Measurements from ENCODE around the gene LEF1. TPM values are rescaled to one million over a fixed set of nuclear protein-coding genes. Genes with fewer than 3 reads are reported as not detected.

LEF1 gene
- total RNA-seq, 2 experiments from 2014 or later = 46.5 to 48.5 TPM

DNA sequence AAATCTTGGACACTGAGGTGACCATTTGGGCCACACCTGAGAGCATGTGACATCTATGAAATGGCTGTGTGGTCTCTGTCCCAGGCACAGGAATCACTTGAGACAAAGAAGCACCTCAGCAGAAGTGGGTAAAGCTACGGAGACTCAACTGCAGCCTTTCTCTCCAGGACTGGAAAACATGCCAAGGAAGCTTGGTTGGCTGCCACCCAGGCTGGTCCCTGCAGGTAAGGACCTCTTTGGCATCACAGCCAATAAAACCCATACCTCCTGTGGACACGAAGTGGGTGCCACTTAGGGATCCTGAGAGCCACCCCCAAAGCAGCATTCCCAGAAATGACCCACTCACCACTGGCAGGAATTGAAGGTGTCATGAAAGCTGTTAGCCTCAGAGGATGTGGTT lies 74.6 kb downstream of the LEF1 start:
- ChIA-PET CTCF (interaction anchor here (1.0 to 1.4 kb wide), 2 partner anchors 9 to 74 kb away, joined by 3 to 4 read pairs; no protein-coding TSS in a partner anchor), POLR2A (no interaction called here)

DNA sequence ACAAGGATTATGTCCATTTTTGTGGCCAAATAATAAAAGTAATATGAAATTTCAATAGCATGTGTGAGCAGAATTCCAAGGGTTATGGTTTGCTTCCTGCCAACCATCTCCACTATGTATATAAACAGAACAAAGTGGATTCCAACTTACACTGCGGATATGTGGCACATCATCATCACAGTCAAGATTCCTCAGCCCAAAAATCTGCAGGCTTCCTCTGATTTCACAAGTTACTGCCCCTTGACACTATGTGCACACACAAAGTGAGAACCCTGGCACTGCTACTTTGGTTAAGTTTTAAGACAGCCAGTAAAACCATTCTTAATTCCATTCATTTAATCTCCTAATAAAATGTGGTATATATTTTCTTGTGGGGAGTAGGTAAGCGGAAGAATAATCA lies 76.4 kb downstream of the LEF1 start:
- POLR2A ChIA-PET = no interaction called here
- CTCF ChIA-PET = interaction anchor here (0.6 kb wide), 1 partner anchor 31 kb away, joined by 3 read pairs; no protein-coding TSS in a partner anchor

DNA sequence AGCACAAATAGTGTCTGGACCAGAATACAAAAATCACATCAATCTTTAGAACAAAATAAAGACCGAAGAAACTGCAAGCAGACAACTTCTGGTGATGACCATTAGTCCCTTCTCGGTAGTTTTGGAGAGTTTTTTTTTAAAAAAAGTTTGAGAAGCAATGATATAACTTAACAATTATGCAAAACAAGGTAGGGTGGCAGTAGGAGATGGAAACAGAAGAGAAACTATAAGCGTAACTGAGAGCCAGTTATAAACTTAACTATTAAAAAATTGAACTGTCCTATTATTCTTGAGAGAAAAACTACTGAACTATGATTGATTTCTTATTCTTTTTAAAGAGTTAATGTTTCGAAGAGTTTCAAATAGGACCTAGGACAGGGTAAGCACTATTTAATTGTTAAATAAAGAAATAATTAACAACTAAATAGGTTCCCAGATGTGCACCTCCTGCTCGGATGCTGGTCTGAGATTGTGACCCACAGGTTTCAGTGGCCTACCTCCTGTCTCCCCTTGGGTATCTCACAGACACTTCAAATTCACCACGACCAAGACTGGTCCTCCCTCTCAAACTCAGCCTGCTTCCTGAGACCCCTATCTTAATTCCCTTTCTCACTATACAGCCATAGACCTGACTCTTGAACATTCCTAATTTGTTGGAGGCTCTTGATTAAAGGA lies 81.3 kb downstream of the LEF1 start:
- CTCF ChIA-PET = interaction anchor here (0.6 kb wide), 1 partner anchor 168 kb away, joined by 3 read pairs; no protein-coding TSS in a partner anchor

DNA sequence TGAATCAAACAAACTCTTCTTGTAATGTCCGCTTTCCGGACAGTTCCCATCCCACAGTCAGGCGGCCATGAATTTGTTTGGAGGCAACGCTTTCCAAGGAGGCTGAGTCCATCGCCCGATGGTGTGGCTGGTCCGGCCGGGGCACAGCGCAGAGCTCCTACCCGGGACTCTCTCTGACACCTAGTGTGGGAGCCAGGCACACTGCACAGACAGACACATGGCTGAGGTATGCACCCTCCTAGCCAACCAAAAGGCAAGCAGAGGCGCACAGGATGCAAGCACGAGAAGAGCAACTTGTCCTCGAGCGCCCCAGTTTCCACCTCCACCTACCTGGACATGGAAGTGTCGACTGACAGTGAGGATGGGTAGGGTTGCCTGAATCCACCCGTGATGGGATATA lies 87.5 kb downstream of the LEF1 start:
- CTCF ChIA-PET = no interaction called here
- POLR2A ChIA-PET = no interaction called here

More for the DNA sequence above, 81.3 kb downstream of the LEF1 start:
- POLR2A ChIA-PET = no interaction called here

DNA sequence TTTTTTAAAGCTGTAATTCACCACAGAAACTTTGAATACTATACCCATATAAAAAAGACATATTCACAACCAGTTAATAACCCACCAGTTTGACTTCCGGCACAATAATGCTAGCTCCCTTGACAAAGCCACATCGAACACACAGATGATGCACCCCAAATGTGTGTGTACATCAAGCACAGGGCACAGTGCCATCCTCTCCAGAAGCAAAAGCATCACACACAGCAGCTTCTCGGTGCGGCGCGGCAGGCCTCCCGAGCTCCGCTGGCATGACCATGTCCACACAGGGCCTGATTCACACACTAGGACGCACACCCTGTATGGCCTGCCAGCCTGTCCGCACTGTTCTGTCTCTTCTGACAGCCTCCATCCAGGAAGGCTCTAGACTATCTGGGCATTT lies 88.0 kb downstream of the LEF1 start:
- POLR2A ChIA-PET = no interaction called here

DNA sequence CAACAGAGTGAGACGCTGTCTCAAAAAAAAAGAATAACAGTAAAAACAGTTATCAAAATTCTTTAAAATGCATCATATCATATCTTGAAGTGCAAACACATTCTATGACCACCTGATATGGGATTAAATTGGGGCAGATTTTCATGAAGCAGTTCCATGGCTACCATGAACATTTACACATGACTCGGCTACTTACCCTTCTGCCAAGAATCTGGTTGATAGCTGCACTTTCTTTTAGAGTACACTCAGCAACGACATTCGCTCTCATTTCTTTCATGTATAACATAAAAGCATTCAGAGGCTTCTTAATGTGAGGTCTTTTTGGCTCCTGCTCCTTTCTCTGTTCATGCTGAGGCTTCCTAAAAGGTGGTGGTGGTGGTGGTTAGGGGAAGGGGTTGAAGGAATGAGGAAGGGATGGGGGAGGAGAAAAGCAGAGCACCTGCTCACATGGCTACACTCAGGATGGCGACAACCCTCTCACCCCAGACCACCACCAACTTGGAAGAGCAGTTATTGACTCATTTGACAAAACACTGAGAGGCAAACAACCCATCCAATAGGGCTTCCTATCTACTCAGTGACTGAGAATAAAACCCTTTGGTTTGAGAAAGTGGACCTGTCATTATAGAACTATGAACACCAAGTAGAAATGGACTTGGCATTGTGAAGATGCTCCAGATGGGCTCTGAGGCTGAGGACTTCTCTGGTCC lies 90.6 kb downstream of the LEF1 start:
- ChIA-PET POLR2A (no interaction called here), CTCF (interaction anchor here (1.0 kb wide), 1 partner anchor 80 kb away, joined by 3 read pairs; no protein-coding TSS in a partner anchor)

More for the DNA sequence above, 88.0 kb downstream of the LEF1 start:
- CTCF ChIA-PET = no interaction called here

DNA sequence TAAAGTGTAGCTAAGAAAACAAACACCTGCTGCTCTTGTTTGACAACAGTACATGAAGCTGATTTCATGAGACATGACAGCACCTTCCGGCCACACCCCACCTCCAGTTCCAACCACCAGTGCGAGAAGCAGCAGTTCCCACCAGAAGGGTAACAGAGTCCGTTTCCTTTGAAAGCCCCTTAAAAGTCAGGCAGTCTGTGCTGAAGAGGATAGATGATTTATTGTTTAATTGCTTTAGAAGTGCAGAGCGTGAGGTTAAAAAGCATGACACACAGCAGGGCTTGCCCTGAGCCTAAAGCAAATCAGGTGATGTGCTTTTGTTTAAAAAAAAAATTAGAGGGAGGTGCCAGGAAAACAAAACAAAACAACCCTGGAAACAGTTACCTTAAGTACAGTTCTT lies 96.4 kb downstream of the LEF1 start:
- ChIA-PET POLR2A (no interaction called here), CTCF (interaction anchor here (0.6 kb wide), 1 partner anchor 54 kb away, joined by 4 read pairs; no protein-coding TSS in a partner anchor)

DNA sequence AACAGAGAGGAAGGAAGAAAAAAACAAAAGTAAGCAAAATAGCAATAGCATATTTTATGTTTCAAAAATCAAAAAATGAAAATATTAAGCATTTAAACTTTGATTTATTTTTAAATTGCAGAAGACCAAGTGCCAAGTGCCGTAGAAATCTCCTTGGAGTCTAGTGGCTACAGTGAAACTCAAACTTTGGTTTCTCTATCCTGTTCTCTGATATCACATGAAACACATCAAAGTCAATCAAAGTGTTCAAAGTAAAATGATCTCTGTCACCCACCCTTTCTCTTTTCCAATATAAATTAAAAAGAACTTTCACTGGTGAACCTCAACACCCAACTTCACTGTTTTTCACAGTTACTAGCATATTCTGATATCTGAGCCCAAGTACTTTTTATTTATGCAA lies 98.0 kb downstream of the LEF1 start:
- POLR2A ChIA-PET = no interaction called here
- CTCF ChIA-PET = no interaction called here

DNA sequence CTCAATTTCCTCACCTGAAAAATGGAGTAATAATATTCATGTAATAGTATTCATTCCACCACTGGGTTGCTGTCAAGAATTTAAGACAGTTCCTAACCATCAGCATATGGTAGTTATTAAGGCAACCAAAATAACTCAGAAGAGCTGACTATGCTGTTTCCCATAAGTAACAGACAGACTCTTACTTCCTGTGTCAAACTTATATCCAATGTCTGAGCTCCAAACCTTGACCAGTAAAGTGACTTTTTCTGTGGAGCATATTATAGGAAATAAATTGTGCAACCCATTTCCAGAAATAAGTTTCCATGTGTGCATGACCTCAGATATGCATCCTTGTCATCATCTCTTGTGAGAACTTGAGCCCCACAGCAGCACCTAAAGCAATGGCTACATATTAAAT lies 100.3 kb downstream of the LEF1 start:
- POLR2A ChIA-PET = no interaction called here
- CTCF ChIA-PET = no interaction called here

DNA sequence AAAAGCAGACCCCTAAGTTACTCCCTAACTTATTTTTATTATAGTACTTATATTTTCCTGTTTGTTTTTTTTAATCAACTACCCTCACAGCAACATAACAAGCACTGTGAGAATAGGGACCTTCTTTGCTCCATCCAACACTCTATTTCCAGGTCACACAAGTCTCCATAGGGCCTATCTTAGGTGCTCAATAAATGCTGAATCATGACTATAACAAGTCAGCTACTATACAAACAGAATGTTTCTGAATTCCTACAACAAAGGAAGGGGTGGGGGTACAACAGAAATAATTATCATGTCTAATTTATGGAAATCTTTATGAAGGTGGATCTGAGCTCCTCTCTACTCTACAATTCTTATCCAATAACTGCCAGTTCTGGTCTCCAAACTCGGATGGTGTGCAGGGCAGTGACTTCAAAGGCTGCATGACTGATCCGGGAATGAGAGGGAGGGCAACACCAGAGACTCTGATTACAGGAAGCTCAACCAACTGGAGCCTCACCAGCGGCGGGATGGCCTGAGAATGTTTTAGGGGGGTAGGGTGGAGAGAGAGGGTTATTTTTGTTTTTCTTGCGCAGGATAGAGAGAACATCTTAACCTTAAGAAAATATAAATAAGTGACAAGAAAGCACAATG lies 107.9 kb downstream of the LEF1 start:
- CTCF ChIA-PET = interaction anchor here (0.5 to 1.2 kb wide), 2 partner anchors 32 to 277 kb away, joined by 3 read pairs; no protein-coding TSS in a partner anchor
- POLR2A ChIA-PET = interaction anchor here (0.7 kb wide), 1 partner anchor 47 kb away, joined by 4 read pairs; no protein-coding TSS in a partner anchor

DNA sequence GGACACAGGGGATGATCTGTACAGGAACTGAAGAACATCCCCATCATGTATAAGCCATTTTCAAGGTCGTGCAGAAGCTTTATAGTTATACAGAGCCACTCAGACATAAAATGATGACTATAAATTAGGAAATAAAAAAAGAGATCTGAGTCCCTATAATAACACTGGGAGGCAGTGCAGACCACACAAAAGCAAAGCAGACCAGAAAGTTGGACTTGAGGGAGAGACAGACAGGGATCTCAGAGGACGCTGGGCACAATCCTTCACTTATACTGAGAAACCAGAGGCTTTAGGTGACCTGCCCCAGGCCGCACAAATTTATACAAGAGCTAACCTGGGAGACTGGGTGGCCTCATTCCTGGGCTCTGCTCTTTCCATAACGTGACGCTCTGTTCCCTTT lies 108.6 kb downstream of the LEF1 start:
- POLR2A ChIA-PET = no interaction called here

DNA sequence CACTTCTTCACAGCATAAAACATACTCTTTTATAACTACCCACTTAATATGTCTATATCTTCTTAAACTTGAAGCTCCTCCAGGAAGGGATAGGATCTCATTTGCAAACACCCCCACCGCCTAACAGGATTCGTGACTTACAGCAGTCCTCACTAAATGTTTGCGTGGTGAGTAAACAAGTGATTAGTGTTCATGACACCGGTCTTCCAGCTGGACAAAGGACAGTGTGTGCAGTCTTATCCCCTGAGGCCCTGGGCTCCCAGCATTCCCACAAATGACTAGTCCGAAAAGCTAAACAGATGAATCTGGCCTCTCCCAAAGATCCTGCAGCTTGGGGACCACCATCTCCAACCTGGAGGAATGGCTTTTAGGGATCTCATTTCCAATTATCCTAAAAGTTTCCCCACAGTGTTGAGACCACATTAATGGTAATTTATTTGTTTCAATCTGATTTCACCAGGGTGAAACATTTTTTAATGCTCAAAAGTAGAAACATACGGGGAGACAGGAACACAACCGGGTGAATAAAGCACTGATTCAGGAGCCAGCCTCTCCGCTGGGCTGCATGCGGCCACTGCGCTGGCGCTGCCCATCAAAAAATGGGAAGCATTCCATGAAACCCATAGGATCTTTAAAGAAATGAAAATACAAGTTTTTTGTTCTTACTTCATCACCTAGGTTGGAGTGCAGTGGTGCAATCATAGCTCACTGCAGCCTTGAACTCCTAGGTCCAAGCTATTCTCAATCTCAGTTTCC lies 109.9 kb downstream of the LEF1 start:
- ChIA-PET CTCF (interaction anchor here (1.0 kb wide), 1 partner anchor 29 kb away, joined by 3 read pairs; no protein-coding TSS in a partner anchor), POLR2A (no interaction called here)

More for the DNA sequence above, 108.6 kb downstream of the LEF1 start:
- CTCF ChIA-PET = interaction anchor here (1.2 kb wide), 1 partner anchor 277 kb away, joined by 3 read pairs; no protein-coding TSS in a partner anchor

DNA sequence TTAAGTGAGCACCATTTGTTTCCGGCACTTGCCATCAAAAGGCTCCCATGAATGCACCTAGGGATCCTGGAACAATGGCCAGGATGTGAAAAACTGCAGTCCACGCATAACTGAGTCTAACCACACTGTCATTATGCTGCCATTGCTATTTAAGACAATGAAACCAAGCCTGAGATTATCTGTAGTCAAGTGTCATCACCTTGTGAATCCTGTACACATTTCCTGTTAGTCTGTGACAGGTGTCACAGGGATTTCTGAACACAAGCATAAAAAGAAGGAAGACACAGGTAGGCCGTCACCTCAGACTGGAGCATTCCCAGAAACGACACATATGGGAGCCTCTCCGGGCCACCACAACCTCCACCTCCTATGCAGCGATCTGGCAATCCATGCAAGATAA lies 112.3 kb downstream of the LEF1 start:
- ChIA-PET POLR2A (interaction anchor here (1.0 kb wide), 1 partner anchor 52 kb away, joined by 9 read pairs; no protein-coding TSS in a partner anchor), CTCF (no interaction called here)

DNA sequence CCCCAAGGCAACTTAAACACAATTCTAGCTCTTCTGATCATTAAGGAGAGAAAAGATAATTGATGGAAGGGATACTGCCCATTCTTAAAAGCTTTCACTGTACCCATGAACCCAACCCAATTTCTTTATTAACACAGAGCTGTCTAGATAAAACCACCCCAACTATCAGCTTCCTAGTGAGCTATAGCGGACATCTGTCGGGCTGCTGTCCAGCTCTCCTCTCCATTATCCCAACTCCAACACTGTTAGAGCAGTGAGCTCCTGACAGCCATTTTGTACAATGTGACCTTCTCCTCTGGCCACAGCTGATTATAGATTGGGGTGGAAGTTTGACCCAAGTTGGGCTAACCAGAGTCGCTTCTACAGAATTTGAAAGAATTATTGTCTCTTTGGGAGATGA lies 112.9 kb downstream of the LEF1 start:
- POLR2A ChIA-PET = interaction anchor here (1.0 kb wide), 1 partner anchor 53 kb away, joined by 9 read pairs; no protein-coding TSS in a partner anchor
- CTCF ChIA-PET = interaction anchor here (1.0 kb wide), 1 partner anchor 63 kb away, joined by 3 read pairs; no protein-coding TSS in a partner anchor

DNA sequence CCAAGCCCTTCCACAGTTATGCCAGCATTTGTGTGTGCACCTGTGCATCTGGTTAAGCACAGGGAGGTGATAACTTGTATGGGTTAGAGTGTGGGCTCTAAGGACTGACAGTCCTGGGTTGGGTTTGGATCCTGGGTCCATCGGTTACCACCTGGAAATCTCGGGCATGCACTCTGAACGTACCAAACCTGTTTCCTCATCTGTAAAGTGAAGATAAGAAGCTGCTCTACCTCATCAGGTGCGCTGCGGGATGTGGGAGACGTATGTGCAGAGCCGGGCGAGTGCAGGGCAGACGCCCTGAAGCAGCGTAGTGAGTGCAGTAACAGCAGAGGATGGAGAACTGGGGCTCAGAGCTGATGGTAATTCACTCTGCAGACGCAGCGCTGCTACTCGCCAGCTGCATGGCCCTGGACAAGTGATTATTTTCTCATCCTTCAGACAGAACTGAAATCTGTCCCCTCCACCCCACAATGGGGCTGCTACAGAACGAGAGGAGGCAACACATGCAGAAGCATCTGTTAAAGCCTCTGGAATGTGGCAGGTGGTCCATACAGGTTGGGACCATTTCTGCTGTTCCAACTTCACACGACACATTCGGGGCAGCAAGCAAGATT lies 114.6 kb downstream of the LEF1 start:
- ChIA-PET CTCF (no interaction called here), POLR2A (no interaction called here)

DNA sequence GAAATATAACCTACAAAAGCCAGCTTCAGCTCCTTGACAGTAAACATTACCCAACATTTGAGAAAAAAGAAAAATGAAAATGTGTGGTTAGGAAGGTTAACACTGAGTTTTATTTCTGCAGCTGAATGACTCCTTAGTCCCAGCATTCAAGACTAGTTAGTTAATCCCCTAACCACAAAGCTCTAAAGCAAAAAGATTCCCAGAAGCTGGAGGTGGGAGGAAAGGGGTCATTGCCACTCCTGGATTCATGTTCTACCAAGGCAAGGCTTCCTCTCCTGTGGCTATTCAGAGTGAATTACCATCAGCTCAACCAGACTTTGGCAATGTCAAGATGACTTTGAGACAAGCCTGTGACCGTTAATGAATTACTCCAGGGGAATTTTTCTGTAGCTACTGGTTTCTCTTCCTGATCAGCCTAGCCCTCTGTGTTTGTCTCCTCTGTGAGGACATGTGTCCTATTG lies 115.5 kb downstream of the LEF1 start:
- POLR2A ChIA-PET = no interaction called here
- CTCF ChIA-PET = no interaction called here

DNA sequence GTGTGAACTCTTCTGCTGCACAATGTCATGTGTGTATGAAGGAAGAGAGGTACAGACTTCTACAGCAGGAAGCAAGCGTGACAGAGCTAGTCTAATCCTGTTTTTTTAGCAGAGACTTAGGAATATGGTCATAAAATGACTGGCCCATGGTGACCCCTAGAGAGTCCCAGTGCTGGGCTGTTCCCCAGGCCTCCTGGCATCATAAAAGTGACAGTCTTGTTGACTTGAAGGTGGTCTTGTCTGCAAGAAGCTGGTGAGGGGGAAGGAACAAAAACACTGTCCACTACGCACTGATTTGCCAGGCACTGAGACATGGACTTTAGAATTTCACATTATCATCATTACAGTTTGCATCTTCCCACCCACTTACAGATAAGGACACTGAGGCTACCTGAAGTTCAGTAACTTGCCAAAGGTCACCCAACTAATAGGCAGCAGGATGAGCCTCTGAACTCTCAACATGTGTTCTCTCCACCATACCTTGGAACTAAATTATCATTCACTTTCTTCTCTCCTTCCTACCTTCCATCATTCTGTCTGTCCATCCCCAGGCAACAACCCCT lies 116.1 kb downstream of the LEF1 start:
- ChIA-PET CTCF (no interaction called here), POLR2A (no interaction called here)

DNA sequence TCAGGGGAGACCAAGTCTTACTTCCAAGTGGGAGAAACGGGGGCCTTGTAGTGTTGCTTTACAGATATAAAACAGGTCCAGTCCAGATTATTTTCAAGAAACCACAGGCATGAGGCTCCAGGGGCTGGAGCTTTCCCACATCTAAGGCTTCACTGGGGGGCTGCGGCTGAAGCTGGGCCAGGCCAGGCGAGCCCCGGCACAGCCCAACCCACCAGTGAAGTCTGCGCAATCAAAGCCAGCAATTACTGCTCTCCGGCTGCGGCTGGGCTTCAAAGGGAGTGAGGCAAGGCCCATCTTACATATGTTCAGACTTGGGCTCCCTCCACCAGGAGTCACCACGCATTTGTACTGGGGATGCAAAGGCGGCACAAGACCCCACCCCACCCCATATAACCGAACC lies 117.4 kb downstream of the LEF1 start:
- ChIA-PET CTCF (no interaction called here), POLR2A (no interaction called here)

Data from activated CD8-positive, alpha-beta memory T cell treated with anti-CD3 and anti-CD28 coated beads for 36 hours (primary cell).